Melanocyte of skin (primary cell): Measurements from ENCODE around the gene TIGD2. TPM values are rescaled to one million over a fixed set of nuclear protein-coding genes. Genes with fewer than 3 reads are reported as not detected.

ENCODE experiments used
- small RNA-seq, 2 donors: library from RNA; depleted of rRNA; stranded (forward); fragments of <200 nt; gene quantifications; one replicate each; pipeline ENCODE3, GENCODE V24; 2012
- total RNA-seq, 2 donors: library from RNA; depleted of rRNA; stranded (reverse); fragments of >200 nt; gene quantifications; 2 replicates each; pipeline ENCODE4 v1.2.3, GENCODE V29; 2012

TIGD2 gene
- 10 to 100 TPM in 1 of 2 donors, 1 to 10 TPM in 1; 9.0 to 14.1 TPM for total RNA-seq

DNA sequence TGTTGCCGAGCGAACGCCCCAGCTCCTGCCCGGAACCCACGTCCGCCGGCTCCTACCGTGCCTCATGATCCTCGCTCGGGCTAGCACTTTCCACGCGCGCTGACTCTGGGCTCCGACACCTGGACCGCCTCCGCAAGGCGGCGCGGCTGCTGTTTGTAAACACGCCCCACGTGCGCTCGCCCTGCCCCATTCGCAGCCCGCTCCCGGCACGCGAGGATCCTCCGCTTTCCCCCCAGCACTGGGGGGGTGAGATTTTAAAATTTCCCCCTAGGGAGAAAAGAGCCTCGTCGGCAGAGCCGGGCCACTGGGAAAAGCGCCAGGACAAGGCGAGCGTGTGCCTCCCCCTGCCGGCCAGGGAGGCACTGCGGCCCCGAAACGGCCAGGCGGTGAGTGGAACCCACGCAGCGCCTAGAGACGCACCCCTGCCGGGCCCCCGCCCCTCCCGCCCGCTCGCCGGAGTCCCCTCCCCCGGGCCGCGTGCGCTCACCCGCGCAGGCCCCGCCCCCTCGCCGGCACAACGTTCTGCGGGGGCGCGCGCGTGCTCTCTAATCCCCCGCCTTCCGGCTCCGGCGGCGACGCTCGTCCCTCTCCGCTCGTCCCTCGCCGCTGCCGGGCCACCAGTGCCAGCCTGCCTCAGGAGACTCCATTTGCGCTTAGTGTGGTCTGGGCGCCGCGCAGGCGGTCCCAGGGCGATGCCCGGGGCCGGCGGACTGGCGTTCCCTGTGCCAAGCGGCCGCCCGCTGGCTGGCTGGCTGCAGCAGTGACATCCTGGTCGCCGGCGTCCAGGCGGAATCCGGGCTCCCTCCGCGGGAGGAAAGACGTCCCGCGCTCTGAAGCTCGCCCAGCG lies at the start of gene TIGD2:
TSS of gene TIGD2 (plus strand) at position 548 of the 847 bp plus-strand sequence. CDS start 1,442 bp downstream, outside the sequence.

Small RNA genes lying within 50 kb of the gene (small RNA-seq; reads per million reads assigned to genes)
- 0 reads per million in 2 donors for gene RNU6-907P

Other genes with a start within 250 kb of the TIGD2 start
- 10 to 100 TPM; 18.9 to 28.6 TPM for gene FAM13A, start 54.3 kb upstream of the TIGD2 start, total RNA-seq
- 1 to 10 TPM; 6.5 to 8.3 TPM for gene GPRIN3, start 196.3 kb downstream of the TIGD2 start, total RNA-seq